ENCODE measurements around the gene ZDHHC11. TPM values are rescaled to one million over a fixed set of nuclear protein-coding genes. Genes with fewer than 3 reads are reported as not detected.

ZDHHC11 gene, protein sequence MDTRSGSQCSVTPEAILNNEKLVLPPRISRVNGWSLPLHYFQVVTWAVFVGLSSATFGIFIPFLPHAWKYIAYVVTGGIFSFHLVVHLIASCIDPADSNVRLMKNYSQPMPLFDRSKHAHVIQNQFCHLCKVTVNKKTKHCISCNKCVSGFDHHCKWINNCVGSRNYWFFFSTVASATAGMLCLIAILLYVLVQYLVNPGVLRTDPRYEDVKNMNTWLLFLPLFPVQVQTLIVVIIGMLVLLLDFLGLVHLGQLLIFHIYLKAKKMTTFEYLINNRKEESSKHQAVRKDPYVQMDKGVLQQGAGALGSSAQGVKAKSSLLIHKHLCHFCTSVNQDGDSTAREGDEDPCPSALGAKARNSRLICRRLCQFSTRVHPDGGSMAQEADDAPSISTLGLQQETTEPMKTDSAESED
- total RNA-seq: 0.34 and 0.59 TPM in 2 replicates

DNA sequence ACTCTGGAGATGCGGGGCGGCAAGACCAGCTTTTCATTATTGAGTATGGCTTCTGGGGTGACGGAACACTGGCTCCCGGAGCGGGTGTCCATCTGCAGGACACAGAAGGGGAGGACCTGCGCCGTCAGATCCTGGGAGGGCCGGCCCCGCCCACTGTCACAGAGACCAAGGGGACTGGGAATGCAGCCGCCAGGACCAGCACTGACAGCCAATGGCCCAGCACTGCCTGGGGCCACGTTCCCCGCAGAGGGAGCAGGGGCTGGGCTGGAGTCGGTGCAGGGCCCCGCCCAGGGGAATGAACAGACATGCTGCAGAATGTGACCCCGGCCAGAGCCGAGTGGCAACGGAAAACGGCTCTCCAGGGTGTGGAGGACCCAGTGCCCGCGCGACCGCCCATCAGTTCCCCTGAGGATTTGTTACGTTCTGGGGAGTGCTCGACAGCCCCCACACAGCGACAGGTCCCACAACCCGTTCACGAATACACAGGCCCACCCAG, at the start of gene ZDHHC11:
TSS of gene ZDHHC11 (minus strand) at position 476 of the 496 bp plus-strand sequence. CDS start at position 92, 384 bp downstream.

DNA sequence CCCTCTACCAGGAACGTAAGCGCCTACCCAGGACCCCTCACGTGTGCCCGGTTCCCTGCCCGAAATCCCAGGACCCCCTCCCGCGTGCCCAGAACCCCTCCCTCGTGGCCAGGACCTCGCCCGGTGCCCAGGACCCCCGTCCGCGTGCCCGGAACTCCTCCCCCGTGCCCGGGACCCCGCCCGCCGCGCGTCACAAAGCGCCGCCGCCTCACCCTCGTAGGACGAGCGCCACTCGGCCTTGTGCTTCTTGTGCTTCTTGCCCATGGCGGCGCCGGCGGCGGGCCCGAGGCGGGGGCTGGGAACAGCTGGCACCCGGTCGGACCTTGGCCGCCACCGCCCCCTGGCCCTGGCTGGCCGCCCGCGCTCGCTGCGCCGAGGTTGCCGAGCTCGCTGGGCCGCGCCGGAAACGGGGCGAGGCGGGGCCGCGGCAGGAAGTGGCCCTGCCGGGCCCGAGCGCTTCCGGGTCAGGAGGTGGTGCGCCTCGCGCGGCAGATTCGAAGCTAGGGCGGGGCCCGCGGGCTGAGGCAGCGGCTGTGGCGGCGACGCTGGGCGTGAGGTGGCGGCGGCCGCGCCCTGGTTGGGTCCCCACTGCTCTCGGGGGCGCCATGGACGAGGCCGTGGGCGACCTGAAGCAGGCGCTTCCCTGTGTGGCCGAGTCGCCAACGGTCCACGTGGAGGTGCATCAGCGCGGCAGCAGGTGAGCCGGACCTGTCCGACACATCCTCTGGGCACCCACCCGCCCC, 41.8 kb upstream of the ZDHHC11 start, which contains the start of the genes BRD9 and TRIP13:
TSS of gene BRD9 (minus strand) at position 408 of the 743 bp plus-strand sequence. CDS start at position 264, 144 bp downstream.
TSS of gene TRIP13 (plus strand) at position 491 of the 743 bp plus-strand sequence. CDS start at position 606, 115 bp downstream.

DNA sequence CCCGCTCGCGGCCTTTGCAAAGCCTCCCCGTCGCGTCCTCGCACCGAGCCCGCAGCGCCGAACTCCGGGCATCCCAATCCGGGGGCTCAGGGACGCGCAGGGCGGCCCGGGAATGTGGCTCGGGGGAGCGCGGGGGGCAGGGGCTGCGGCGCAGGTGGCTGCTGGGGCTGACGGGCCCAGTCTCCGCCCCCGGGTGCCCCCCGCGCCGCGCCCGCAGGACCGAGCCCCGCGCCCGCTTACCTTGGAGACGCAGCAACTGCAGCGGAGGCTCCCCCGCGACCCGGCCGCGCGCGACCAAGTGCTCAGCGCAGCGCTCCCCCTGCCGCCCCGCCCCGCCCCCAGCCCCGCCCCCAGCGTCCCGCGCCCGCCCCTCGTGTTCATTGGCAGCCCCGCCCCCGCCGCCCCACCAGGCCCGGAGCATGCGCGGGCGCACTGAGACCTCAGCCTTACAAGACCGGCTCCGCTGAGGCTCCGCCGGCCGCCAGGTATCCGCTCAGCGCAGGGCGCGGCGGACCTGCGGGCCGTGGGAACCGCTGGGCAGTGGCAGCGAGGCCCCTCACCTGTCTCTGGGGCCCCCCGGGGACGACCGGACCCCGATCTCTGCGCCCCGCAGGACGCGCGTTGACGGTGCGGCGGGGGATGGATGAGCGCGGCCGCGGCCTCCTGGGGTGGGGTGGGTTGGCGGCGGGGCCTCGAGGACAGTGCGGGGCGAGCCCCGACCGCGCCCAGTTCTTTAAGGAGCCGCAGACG, 66.2 kb downstream of the ZDHHC11 start, which contains the start of gene ZDHHC11B:
TSS of gene ZDHHC11B (minus strand) at position 302 of the 750 bp plus-strand sequence. CDS start 17,810 bp downstream, outside the sequence.

Other genes with a start within 250 kb of the ZDHHC11 start
- 5.1 and 6.1 TPM in 2 replicates for gene CEP72, start 238.6 kb downstream of the ZDHHC11 start, total RNA-seq
- under 0.01 and 0.17 TPM in 2 replicates for gene TPPP, start 157.6 kb downstream of the ZDHHC11 start, total RNA-seq
- not detected in 2 replicates for gene ZDHHC11B, start 66.3 kb downstream of the ZDHHC11 start, total RNA-seq
- 34.5 and 35.6 TPM in 2 replicates for gene BRD9, start 41.8 kb upstream of the ZDHHC11 start, total RNA-seq
- gene TRIP13, start 41.9 kb upstream of the ZDHHC11 start, total RNA-seq: 53.3 and 54.0 TPM in 2 replicates
- gene NKD2, start 157.8 kb upstream of the ZDHHC11 start, total RNA-seq: 0.30 and 1.8 TPM in 2 replicates